Calu3 (cell line): ENCODE measurements around the gene PDGFRB. TPM values are rescaled to one million over a fixed set of nuclear protein-coding genes. Genes with fewer than 3 reads are reported as not detected.
"Not testable (repeated sequence)": the region's sequence is repeated elsewhere in the genome, so short reads cannot be mapped to it uniquely, and the experiment has no call there.

ENCODE experiments used
- BruUV-seq: library from RNA; stranded (reverse); fragments of 400-500 nt; replicated peaks from 2 replicates; lab custom pipeline; 2021; lab: Mats Ljungman, UMichigan
- CTCF ChIA-PET: fragments of 300-600 bp; sonication (Branson Sonifier 250); formaldehyde crosslinking; loops from one replicate; lab custom pipeline; 2022; ENCODE audit warnings: antibody characterized with exemption; lab: Charles Lee
- DNase-seq: peaks from one replicate; pipeline ENCODE4 v3.0.0; 2022
- H3K27ac Mint-ChIP-seq: one replicate; pipeline ENCODE4 v1.8.0; 2022; ENCODE audit warnings: mixed read lengths; ENCODE audit not compliant: unreplicated experiment
- H3K27me3 Mint-ChIP-seq: one replicate; pipeline ENCODE4 v1.8.0; 2022; ENCODE audit warnings: mixed read lengths; ENCODE audit not compliant: unreplicated experiment
- H3K36me3 Mint-ChIP-seq: one replicate; pipeline ENCODE4 v1.8.0; 2022; ENCODE audit warnings: mild to moderate bottlenecking, moderate library complexity, mixed read lengths; ENCODE audit not compliant: insufficient read depth, unreplicated experiment
- H3K4me1 Mint-ChIP-seq: one replicate; pipeline ENCODE4 v1.8.0; 2022; ENCODE audit warnings: mild to moderate bottlenecking, low read depth, mixed read lengths; ENCODE audit not compliant: unreplicated experiment
- H3K4me3 Mint-ChIP-seq: one replicate; pipeline ENCODE4 v1.8.0; 2022; ENCODE audit warnings: mild to moderate bottlenecking, low read depth, moderate library complexity, mixed read lengths; ENCODE audit not compliant: unreplicated experiment
- H3K9me3 Mint-ChIP-seq: one replicate; pipeline ENCODE4 v1.8.0; 2022; ENCODE audit warnings: low read depth, mixed read lengths; ENCODE audit not compliant: unreplicated experiment
- CTCF ChIP-seq: fragments of 200-600 bp; IDR thresholded peaks from one replicate; pipeline ENCODE4 v1.8.0; 2022; ENCODE audit warnings: antibody characterized with exemption; ENCODE audit not compliant: unreplicated experiment
- intact Hi-C: fragments of 100-400 bp; cut with micrococcal nuclease; formaldehyde crosslinking; loops from one replicate; pipeline ENCODE4 v1.10.0; 2022; ENCODE audit not compliant: unreplicated experiment
- total RNA-seq: library from RNA; stranded (reverse); gene quantifications from 2 replicates; pipeline ENCODE4 v1.2.3, GENCODE V29; 2022

PDGFRB gene
- total RNA-seq, 1 experiment from 2014 or later: not detected

GRCh38 chr5:150097152-150097551 is 58.5 kb downstream of the PDGFRB start:
- Mint-ChIP-seq H3K4me1 (no peaks in the 10 kb centered on the region), H3K27ac (no peak overlapping the region), H3K27me3 (peaks cover 60% of the 10 kb centered on the region), H3K9me3 (no peaks in the 10 kb centered on the region), H3K36me3 (no peaks in the 10 kb centered on the region), H3K4me3 (no peak overlapping the region)
- DNase-seq: no peak
- intact Hi-C loops: no loop called here
- CTCF ChIA-PET: no interaction called here
- no TSS peak for BruUV-seq
- TF ChIP-seq CTCF: no peak

GRCh38 chr5:150092159-150092787 is 63.4 kb downstream of the PDGFRB start:
- CTCF ChIA-PET: interaction anchor here (0.6 kb wide), 1 partner anchor 1129 kb away, joined by 3 read pairs; no protein-coding TSS in a partner anchor
- Mint-ChIP-seq H3K27ac (no peak overlapping the region), H3K4me1 (no peaks in the 10 kb centered on the region), H3K9me3 (no peaks in the 10 kb centered on the region), H3K27me3 (peaks cover 89% of the 10 kb centered on the region), H3K4me3 (no peak overlapping the region), H3K36me3 (no peaks in the 10 kb centered on the region)
- intact Hi-C loops: no loop called here
- no peak for DNase-seq
- TF ChIP-seq CTCF: no peak
- no TSS peak for BruUV-seq

GRCh38 chr5:150085950-150086715 is 69.5 kb downstream of the PDGFRB start, which contains the start of gene CSF1R:
Gene CSF1R (minus strand): TSS chr5:150086554. CDS start chr5:150086427, 127 bp downstream.
- TF ChIP-seq CTCF: no peak
- DNase-seq: no peak
- Mint-ChIP-seq H3K4me1 (no peaks in the 10 kb centered on the region), H3K36me3 (no peaks in the 10 kb centered on the region), H3K27me3 (peaks cover 62% of the 10 kb centered on the region), H3K4me3 (no peak within 1 kb of the TSS), H3K9me3 (no peaks in the 10 kb centered on the region), H3K27ac (no peak within 1 kb of the TSS)
- intact Hi-C loops: no loop called here
- BruUV-seq: no TSS peak
- CTCF ChIA-PET: no interaction called here

GRCh38 chr5:150085191-150085912 is 70.3 kb downstream of the PDGFRB start:
- no peaks in the 10 kb centered on the region for H3K36me3 Mint-ChIP-seq
- no TSS peak for BruUV-seq
- H3K4me3 Mint-ChIP-seq: no peak overlapping the region
- H3K9me3 Mint-ChIP-seq: no peaks in the 10 kb centered on the region
- TF ChIP-seq CTCF: no peak
- DNase-seq: no peak
- no peak overlapping the region for H3K27ac Mint-ChIP-seq
- no peaks in the 10 kb centered on the region for H3K4me1 Mint-ChIP-seq
- peaks cover 54% of the 10 kb centered on the region for H3K27me3 Mint-ChIP-seq
- CTCF ChIA-PET: no interaction called here
- intact Hi-C loops: no loop called here

- H3K27ac Mint-ChIP-seq, H3K36me3 Mint-ChIP-seq, DNase-seq, CTCF ChIA-PET, intact Hi-C loops, BruUV-seq, H3K4me1 Mint-ChIP-seq, H3K4me3 Mint-ChIP-seq, H3K9me3 Mint-ChIP-seq: not testable (repeated sequence)
- peaks cover 50% of the 10 kb centered on the region for H3K27me3 Mint-ChIP-seq
Measured at GRCh38 chr5:150084754-150085153, 70.9 kb downstream of the PDGFRB start.
